HT-29 (cell line): ENCODE data around the gene SERPINF2. TPM values are rescaled to one million over a fixed set of nuclear protein-coding genes. Genes with fewer than 3 reads are reported as not detected.
"Not testable (repeated sequence)": the region's sequence is repeated elsewhere in the genome, so short reads cannot be mapped to it uniquely, and the experiment has no call there.

Source experiments
- DNase-seq: peaks from one replicate; pipeline ENCODE4 v3.0.0-alpha.2; 2015; ENCODE audit warnings: low spot score
- total RNA-seq: library from RNA; depleted of rRNA; stranded (reverse); fragments of >200 nt; shearing (Covaris generic); gene quantifications from 2 replicates; pipeline ENCODE4 v1.2.3, GENCODE V29; 2014

The SERPINF2 gene
- total RNA-seq, 1 experiment from 2014 or later = 10.9 TPM

DNA sequence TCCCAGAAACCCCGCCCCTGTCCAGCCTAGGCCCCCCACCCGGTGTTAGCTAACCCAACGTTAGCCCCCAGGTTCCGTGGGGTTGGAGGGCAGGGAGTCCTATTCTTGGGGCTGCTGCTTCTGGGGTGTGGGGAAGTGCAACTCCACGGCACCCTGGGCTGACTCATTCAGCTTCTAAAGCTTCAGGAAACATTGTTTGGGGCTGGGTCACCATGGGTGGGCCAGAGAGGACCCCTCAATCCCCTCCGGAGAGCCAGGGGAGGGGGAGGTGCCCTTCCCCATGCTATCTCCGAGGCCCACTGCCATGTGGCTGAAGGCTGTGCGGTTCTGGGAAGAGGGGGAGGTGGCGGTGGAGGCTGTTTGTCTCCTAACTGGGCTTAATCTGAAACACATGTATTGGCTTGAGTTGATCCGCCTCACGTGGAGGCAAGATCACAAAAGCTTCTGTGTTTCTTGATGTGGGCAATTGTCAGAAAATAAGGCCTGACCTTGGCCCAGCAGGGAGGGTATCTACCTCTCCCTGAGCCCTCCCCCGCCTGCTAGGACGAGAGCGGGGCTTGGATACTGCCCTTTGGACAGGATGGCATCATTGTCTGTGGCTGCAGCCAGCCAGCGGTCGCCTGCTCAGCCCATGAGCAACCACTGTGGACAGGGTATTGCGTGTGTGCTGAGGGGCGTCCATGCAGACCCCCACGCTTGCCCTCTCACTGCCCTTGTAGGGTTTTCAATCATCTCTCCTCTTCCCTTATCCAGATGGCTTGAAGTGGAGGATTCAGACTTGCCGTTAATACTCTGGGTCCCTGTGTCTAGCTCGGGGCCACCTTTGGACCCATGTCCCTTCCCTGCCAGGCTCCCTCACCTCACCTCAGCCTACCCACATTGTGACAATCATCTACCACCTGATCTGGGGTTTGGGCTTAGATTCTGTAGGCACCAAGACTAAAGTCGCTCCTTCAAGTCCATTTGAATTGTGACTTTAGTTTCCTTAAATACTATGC lies 20.5 kb downstream of the SERPINF2 start:
- DNase-seq = no peak

DNA sequence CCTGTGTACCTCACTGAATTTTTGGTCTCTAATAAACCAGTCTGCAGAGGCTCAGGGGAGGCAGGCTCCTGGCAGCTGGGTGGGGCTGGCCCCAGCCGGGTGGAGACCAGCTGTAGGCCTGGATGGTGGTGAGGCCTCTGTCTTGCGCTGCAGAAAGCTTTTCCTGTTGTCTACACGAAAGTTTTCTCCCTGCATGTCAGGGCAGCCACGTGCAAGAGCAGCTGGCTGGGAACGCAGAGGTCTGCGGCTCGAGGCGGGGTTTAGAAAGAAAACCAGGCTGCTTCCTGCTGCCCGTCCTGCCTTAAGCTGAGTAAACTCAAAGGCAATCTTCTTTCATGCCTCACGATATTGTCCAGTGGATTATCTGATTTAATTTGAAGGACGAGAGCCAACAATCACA lies 21.6 kb downstream of the SERPINF2 start:
- DNase-seq = no peak

DNA sequence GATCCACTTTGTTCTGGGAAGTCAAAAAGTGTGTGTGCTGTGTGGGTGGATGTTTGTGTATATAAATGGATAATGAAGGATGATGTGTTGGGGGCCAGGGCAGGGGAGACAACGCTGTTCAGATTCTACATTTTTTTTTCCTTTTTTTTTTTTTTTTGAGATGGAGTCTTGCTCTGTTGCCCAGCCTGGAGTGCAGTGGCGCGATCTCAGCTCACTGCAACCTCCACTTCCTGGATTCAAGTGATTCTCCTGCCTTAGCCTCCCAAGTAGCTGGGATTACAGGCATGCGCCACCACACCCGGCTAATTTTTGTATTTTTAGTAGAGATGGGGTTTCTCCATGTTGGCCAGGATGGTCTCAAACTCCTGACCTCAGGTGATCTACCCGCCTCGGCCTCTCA lies 22.0 kb downstream of the SERPINF2 start:
- DNase-seq = not testable (repeated sequence)

DNA sequence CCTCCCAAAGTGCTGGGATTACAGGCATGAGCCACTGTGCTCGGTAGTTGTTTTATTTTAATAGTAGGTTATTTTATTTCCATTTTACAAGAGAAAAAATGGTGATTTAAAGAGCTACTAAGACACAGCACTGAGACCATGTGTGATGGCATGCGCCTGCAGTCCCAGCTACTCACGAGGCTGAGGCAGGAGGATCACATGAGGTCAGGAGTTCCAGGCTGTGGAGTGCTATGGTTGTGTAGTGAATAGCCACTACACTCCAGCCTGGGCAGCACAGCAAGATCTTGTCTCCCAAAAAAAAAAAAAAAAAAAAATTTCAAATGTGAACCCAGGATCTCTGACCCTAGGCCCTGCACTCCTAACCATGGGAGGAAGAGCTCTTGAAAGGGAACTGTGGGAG lies 22.9 kb downstream of the SERPINF2 start:
- no peak for DNase-seq

DNA sequence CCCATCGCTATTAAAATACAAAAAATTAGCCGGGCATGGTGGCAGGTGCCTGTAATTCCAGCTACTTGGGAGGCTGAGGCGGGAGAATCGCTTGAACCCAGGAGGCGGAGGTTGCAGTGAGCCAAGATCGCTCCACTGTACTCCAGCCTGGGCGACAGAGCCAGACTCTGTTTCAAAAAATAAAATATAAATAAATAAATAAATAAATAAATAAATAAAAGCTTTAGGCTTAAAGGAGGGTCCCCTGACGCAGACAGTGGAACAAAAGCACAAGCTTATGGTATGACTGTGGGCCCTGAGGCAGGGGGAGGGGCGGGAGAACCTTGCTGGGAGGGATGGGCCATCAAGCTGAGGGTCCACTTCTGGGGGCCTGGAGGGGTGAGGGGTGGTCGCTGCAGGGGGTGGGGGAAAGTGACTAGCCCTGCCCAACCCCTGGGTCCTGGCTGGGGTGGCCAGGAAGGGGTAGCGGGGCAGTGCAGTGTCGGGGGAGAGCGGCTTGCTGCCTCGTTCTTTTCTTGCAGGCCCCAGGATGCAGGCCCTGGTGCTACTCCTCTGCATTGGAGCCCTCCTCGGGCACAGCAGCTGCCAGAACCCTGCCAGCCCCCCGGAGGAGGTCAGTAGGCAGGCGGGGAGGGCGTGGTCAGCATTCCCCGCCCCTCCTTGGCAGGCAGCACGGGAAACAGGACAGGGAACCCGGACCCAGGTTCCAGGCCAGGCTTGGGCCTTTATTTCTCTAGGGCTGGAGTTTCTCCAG lies 23.9 kb downstream of the SERPINF2 start:
- no peak for DNase-seq

DNA sequence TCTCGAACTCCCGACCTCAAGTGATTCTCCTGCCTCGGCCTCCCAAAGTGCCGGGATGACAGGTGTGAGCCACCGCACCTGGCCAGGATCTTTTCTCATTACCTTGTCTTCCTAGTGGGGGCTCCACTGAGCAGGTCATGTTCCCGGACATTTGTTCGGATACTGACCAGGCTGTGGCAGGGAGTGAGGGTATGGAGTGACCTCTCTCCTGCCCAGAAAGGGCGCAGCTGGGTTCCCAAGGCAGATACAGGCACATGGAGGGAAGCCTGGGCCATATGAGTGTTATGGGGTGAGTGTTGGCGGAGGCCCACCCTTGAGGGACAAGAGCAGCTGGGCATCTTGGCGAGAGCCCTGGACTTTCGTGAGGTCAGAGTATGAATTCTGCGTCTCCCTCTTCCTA lies 24.7 kb downstream of the SERPINF2 start:
- DNase-seq = no peak

DNA sequence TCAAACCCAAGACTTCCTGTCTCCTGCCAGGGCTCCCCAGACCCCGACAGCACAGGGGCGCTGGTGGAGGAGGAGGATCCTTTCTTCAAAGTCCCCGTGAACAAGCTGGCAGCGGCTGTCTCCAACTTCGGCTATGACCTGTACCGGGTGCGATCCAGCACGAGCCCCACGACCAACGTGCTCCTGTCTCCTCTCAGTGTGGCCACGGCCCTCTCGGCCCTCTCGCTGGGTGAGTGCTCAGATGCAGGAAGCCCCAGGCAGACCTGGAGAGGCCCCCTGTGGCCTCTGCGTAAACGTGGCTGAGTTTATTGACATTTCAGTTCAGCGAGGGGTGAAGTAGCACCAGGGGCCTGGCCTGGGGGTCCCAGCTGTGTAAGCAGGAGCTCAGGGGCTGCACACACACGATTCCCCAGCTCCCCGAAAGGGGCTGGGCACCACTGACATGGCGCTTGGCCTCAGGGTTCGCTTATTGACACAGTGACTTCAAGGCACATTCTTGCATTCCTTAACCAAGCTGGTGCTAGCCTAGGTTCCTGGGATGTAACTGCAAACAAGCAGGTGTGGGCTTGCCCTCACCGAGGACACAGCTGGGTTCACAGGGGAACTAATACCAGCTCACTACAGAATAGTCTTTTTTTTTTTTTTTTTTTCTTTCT lies 27.3 kb downstream of the SERPINF2 start:
- no peak for DNase-seq

DNA sequence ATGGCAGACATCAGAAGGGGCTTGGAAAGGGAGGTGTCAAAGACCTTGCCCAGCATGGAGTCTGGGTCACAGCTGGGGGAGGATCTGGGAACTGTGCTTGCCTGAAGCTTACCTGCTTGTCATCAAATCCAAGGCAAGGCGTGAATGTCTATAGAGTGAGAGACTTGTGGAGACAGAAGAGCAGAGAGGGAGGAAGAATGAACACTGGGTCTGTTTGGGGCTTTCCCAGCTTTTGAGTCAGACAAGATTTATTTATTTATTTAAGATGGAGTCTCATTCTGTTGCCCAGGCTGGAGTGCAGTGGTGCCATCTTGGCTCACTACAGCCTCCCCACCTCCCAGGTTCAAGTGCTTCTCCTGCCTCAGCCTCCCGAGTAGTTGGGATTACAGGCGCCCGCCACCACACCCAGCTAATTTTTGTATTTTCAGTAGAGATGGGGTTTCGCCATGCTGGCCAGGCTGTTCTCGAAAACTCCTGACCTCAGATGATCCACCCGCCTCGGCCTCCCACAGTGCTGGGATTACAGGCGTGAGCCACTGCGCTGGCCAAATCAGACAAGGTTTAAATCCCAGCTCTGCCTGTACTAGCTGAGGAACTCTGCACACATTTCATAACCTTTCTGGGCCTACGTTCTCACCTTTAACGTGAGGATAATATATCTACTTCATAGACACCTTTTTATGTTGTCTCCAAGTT lies 30.5 kb downstream of the SERPINF2 start:
- not testable (repeated sequence) for DNase-seq

DNA sequence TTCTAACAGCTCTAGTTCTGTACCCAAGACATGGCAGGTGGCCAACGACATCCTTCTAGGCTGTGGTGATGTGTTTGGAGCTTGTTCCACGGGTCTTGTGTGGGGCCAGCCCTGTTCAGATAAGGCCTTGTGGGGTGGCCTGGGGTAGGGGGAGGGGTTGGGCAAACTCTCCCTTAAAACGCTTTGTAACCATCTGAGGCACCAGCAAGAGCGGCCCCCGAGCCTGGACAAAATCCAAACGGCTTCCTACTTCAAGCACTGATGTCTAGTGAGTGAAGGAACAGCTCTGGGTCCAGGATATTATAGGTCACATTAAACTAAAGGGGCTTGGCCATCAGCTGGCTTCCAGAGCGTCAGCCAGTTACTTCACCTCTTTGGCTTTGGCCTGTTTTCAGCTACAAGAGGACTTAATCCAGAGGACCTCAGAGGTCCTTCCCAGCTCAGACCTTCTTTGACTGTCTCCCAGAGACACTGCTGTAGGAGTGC lies 31.1 kb downstream of the SERPINF2 start:
- DNase-seq = no peak

DNA sequence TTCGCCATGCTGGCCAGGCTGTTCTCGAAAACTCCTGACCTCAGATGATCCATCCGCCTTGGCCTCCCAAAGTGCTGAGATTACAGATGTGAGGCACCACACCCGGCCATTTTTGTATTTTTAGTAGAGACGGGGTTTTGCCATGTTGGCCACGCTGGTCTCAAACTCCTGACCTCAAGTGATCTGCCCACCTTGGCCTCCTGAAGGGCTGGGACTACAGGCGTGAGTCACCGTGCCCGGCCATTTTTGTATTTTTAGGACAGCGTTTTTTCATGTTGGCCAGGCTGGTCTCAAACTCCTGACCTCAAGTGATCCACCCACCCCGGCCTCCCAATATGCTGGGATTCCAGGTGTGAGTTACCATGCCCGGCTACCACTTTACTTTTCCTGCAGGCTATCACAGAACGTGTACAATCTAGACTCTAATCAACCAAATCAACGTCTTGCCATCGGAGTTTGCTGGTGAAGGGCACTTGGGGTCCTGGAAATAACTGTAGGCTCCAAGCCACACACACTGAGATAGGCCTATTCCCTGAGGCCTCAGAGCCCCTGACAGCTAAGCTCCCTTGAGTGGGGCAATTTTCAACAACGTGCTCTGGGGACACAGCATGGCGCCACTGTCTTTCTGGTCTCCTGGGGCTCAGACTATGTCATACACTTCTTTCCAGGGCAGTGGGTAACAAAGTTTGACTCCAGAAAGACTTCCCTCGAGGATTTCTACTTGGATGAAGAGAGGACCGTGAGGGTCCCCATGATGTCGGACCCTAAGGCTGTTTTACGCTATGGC lies 31.9 kb downstream of the SERPINF2 start:
- no peak for DNase-seq

DNA sequence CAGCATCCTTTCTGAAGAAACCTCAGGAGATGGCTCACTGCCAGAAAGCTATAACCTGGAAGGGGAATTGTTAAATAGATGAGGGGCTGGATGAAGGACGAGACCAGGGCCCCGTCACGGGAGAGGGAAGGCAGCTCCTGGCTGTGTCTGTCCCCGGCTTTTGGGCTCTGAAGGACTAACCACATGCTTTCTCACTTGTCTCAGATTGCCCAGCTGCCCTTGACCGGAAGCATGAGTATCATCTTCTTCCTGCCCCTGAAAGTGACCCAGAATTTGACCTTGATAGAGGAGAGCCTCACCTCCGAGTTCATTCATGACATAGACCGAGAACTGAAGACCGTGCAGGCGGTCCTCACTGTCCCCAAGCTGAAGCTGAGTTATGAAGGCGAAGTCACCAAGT lies 33.7 kb downstream of the SERPINF2 start:
- no peak for DNase-seq

DNA sequence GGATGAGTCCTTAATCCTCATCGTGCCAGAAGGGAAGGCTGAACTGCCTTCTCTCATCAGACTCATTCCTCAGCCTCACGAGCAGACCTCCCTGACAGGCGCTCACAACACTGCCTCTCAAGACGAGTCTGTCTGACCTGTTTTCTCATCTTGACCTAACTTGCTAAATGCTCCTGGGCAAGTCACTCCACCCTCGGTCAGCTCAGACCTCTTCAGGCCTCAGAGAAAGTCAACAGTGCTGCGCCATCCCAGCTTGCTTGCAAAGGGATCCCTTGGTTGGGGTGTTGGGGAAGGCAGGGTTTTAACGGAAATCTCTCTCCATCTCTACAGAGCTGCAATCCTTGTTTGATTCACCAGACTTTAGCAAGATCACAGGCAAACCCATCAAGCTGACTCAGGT lies 34.2 kb downstream of the SERPINF2 start:
- no peak for DNase-seq

DNA sequence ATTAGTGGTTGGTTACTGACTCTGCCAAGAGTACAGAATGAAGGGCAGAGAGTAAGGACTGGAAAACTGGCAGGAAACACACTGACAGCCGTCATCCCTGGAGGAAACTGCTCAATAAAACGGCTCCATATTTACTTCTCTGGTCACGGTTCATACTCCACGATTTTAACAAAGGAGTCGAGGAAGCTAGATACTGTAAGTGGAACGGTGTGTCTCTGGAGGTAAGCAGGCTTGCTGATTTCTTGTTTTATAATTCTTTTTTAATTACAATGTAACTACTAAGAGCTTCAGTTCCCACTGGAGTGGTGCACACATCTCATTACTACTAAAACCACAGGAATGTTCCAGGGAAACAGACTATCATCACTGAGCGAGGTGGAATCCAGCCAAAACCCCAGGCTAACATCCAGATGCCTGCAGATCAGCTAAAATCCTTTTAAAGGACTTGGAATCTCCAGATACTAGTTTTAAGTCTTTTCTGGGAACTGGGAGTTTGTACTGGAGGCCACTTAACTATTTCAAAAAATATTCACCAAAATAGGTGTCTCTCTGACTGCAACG lies 37.0 kb downstream of the SERPINF2 start:
- DNase-seq = no peak

DNA sequence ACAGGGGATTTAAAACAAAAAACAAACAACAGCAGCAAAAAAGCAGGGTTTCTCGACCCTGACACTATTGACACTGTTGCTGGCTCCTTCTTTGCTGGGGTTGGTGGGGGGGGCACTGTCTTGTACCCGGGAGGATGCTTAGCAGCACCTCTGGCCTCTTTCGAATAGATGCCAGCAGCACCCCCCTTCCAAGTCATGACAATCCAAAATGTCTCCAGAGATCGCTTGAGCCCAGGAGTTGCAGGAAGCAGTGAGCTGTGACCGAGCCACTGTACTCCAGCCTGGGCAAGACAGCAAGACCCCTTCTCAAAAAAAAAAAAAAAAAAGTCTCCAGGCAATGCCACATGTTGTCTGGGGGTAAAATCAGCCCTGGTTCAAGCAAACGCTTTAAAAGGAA lies 39.5 kb downstream of the SERPINF2 start:
- DNase-seq = no peak

DNA sequence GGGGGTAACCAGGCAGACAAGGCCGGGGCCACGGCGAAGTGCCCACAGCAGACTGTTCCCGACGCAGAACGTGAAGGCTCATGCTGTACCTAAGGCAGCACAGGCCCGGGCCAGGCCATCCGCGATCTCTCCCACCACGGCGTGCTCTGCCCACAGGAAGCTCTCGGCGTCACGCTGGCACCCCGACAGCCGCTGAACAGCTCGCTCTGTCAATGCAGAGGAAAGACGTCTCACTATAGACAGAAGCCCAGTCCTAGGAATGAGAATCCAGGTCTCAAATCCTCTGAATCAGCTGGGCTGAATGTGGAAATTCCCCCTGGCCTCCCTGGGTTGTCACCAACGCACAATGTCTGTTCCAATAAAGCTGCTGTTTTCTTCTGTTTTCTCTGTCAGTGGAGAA lies 40.6 kb downstream of the SERPINF2 start:
- no peak for DNase-seq

DNA sequence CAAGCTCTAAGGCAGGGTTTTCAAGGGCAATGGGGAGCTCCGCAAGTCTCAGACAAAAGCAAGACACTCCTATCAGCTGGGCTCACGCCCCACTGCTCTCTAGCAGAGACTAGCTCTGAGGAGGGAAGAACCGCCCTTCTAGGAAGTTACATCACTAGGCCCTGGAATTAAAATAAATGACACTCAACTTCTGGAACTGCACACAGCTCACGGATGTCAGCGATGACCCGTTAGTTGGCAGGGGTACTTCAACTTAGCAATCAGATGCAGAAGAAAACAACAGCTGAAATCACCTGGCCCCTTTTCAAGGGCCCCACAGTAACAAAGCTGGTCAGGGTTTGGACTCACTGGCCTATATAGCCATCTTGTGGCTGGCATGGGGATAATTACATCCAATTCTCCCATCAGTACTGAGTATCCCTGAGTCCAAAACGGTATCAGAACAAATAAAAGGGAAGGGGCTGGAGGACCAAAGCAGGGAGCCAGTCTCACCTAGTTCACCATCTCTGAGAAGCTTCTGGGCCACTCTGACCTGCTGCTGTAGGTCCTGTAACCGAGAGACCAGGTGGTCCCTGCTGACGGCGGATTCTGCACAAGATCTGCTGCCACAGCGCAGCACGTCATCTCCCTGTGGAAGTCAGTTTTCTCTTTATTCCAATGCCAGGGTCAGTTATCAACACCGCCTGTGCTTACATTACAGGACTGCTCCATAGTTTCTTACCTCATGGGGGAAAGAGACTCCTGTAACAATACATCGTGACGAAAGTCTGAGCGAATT lies 41.4 kb downstream of the SERPINF2 start:
- peak; percentile 26 for DNase-seq

DNA sequence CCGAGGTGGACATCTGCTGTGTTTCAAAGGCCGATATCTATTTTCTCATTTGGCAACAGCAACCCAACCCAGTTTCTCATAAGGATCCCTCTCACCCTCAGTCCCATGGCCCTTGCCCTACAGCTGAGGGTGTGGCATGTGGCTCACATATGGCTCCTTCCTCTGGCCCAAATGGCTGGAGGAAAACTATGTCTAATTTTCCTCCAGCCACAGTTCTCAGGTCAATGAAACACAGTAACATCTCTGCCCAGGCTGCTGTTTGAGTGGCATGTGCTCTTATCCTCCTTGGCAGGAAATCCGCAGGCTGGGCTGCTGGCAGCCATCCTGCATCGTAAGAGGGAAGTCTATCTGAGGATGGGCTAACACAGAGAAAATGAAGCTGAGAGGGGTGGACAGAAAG lies 43.3 kb downstream of the SERPINF2 start:
- no peak for DNase-seq

DNA sequence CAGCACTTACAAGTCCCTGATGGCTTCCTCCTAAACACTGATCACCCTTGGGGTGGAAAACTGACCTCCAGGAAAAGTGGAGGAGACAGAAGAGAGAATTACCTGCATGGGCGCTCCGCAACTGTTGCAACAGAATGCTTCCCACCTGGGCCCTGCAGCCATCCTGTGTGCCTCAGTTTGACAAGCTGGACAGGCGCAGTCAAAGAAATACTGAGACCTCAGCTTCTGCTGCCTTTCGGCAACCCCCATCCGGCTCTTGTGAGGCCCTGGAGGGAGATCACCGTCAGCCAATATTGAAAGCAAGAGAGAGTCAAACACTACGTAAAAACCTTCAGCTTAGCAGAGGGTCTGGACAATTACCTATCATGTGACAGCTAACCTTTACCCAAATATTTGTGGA lies 44.0 kb downstream of the SERPINF2 start:
- no peak for DNase-seq

DNA sequence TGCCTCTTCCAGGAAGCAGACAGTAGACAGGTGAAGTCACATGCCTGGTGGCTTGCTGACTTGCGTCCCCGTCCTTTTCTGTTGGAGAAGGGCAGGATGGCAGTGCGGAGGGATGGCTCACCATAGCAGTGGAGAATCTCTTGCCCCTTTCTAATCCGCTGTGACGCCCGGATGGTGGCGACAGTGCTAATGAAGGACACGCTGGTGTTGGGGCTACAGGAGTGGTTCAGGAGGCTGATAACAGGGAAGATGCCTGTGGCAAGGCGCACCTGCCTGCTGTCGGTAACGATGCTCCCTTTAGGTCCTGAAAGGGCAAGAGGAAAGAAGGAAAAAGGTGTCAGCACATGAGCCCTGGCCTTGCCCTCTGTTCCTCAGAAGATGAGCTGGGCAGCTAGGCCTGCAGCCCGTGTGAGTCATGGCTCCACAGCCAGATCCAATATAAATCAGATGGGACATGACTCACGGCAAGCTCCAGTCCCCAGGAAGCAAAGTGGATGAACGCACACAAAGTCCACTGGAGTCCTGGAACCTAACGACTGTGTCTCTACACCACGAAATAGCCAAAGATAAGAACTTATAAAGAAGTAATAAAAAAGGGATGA lies 44.7 kb downstream of the SERPINF2 start:
- DNase-seq = peak; percentile 50
